H9 (cell line): ENCODE data around the gene SEMA5A. TPM values are rescaled to one million over a fixed set of nuclear protein-coding genes. Genes with fewer than 3 reads are reported as not detected.

Experiments
- DNase-seq: peaks from one replicate; pipeline ENCODE4 v3.0.0-alpha.2; 2017
- H2AFZ ChIP-seq: one replicate; pipeline ENCODE4 v1.6.1; 2013; ENCODE audit warnings: mild to moderate bottlenecking, low read length, control low read depth, moderate library complexity
- H2AK5ac ChIP-seq: 2 replicates; pipeline ENCODE4 v1.6.1; 2013; ENCODE audit warnings: low read length, control low read depth, mixed read lengths; ENCODE audit not compliant: insufficient read length
- H2BK120ac ChIP-seq: one replicate; pipeline ENCODE4 v1.6.1; 2013; ENCODE audit warnings: low read depth, mild to moderate bottlenecking, low read length, control low read depth, inconsistent platforms; ENCODE audit not compliant: poor library complexity, severe bottlenecking
- H2BK12ac ChIP-seq: 2 replicates; pipeline ENCODE4 v1.6.1; 2013; ENCODE audit warnings: low read length, control low read depth, mixed read lengths, low read depth; ENCODE audit not compliant: insufficient read length
- H2BK15ac ChIP-seq: 2 replicates; pipeline ENCODE4 v1.6.1; 2013; ENCODE audit warnings: low read depth, low read length, control low read depth
- H2BK20ac ChIP-seq: one replicate; pipeline ENCODE4 v1.6.1; 2013; ENCODE audit warnings: low read depth, mild to moderate bottlenecking, low read length, control low read depth, inconsistent platforms; ENCODE audit not compliant: poor library complexity, severe bottlenecking
- H2BK5ac ChIP-seq: 2 replicates; pipeline ENCODE4 v1.6.1; 2013; ENCODE audit warnings: low read length, control low read depth, mixed read lengths; ENCODE audit not compliant: insufficient read length
- H3K14ac ChIP-seq: 2 replicates; pipeline ENCODE4 v1.6.1; 2013; ENCODE audit warnings: low read length, control low read depth; ENCODE audit not compliant: insufficient read depth
- H3K18ac ChIP-seq: 2 replicates; pipeline ENCODE4 v1.6.1; 2013; ENCODE audit warnings: low read depth, mild to moderate bottlenecking, mixed read lengths, low read length, control low read depth; ENCODE audit not compliant: insufficient read length
- H3K23ac ChIP-seq: 2 replicates; pipeline ENCODE4 v1.6.1; 2013; ENCODE audit warnings: low read length, control low read depth, mixed read lengths, low read depth; ENCODE audit not compliant: insufficient read length
- H3K23me2 ChIP-seq: 2 replicates; pipeline ENCODE4 v1.6.1; 2013; ENCODE audit warnings: low read depth, mild to moderate bottlenecking, mixed read lengths, low read length, control low read depth; ENCODE audit not compliant: insufficient read length, poor library complexity, severe bottlenecking
- H3K27ac ChIP-seq: 2 replicates; pipeline ENCODE4 v1.5.1; 2013; ENCODE audit warnings: low read length, control low read depth, mixed read lengths, low read depth; ENCODE audit not compliant: insufficient read length
- H3K27me3 ChIP-seq: 2 replicates; pipeline ENCODE4 v1.6.1; 2013; ENCODE audit warnings: low read length, control low read depth, inconsistent platforms; ENCODE audit not compliant: insufficient read depth
- H3K4ac ChIP-seq: 2 replicates; pipeline ENCODE4 v1.6.1; 2013; ENCODE audit warnings: low read depth, mild to moderate bottlenecking, control low read depth, inconsistent platforms, low read length, moderate library complexity
- H3K4me1 ChIP-seq: 2 replicates; pipeline ENCODE4 v1.6.1; 2013; ENCODE audit warnings: low read length, control low read depth, inconsistent platforms; ENCODE audit not compliant: insufficient read depth
- H3K4me2 ChIP-seq: 2 replicates; pipeline ENCODE4 v1.6.1; 2013; ENCODE audit warnings: low read length, control low read depth, mixed read lengths; ENCODE audit not compliant: insufficient read length, insufficient read depth
- H3K56ac ChIP-seq: 2 replicates; pipeline ENCODE4 v1.6.1; 2013; ENCODE audit warnings: low read depth, mild to moderate bottlenecking, mixed read lengths, low read length, control low read depth; ENCODE audit not compliant: insufficient read length
- H3K79me1 ChIP-seq: 2 replicates; pipeline ENCODE4 v1.6.1; 2013; ENCODE audit warnings: low read depth, mild to moderate bottlenecking, moderate library complexity, low read length, control low read depth, inconsistent platforms; ENCODE audit not compliant: insufficient read depth, poor library complexity, severe bottlenecking
- H3K79me2 ChIP-seq: 2 replicates; pipeline ENCODE4 v1.6.1; 2013; ENCODE audit warnings: low read length, control low read depth, inconsistent platforms; ENCODE audit not compliant: insufficient read depth
- H3K9ac ChIP-seq: 2 replicates; pipeline ENCODE4 v1.6.1; 2013; ENCODE audit warnings: low read length, control low read depth, mixed read lengths; ENCODE audit not compliant: insufficient read length; ENCODE audit errors: extremely low read depth
- H3K9me3 ChIP-seq: one replicate; pipeline ENCODE4 v1.6.1; 2013; ENCODE audit warnings: low read depth, low read length, inconsistent platforms; ENCODE audit not compliant: control insufficient read depth
- H3T11ph ChIP-seq: one replicate; pipeline ENCODE4 v1.6.1; 2013; ENCODE audit warnings: mild to moderate bottlenecking, low read length, control low read depth, inconsistent platforms
- H4K20me1 ChIP-seq: one replicate; pipeline ENCODE4 v1.6.1; 2013; ENCODE audit not compliant: control insufficient read depth, insufficient read length, insufficient read depth
- H4K5ac ChIP-seq: 2 replicates; pipeline ENCODE4 v1.6.1; 2013; ENCODE audit warnings: low read depth, mild to moderate bottlenecking, mixed read lengths, low read length, control low read depth; ENCODE audit not compliant: insufficient read length
- H4K8ac ChIP-seq: replicated peaks from 2 replicates; pipeline ENCODE4 v1.6.1; 2013; ENCODE audit warnings: low read length, control low read depth, mixed read lengths, low read depth; ENCODE audit not compliant: insufficient read length
- H4K91ac ChIP-seq: 2 replicates; pipeline ENCODE4 v1.6.1; 2013; ENCODE audit warnings: low read depth, mild to moderate bottlenecking, moderate library complexity, mixed read lengths, low read length, control low read depth; ENCODE audit not compliant: insufficient read length
- H3K27ac Mint-ChIP-seq, 3 experiments: 2 replicates in 2 of 3; 3 replicates in 1 of 3; pipeline ENCODE4 v1.8.0; 2020 to 2021; ENCODE audit warnings: mixed read lengths in 3 of 3, mild to moderate bottlenecking in 1 of 3, moderate library complexity in 1 of 3
- H3K27me3 Mint-ChIP-seq: 2 replicates; pipeline ENCODE4 v1.8.0; 2021; ENCODE audit warnings: low read depth, mild to moderate bottlenecking, moderate library complexity, mixed read lengths
- H3K36me3 Mint-ChIP-seq, 3 experiments: 2 replicates in 2 of 3; 3 replicates in 1 of 3; pipeline ENCODE4 v1.8.0; 2020 to 2021; ENCODE audit warnings: low read depth in 3 of 3, mixed read lengths in 3 of 3; ENCODE audit not compliant: insufficient read depth in 1 of 3
- H3K4me1 Mint-ChIP-seq, 2 experiments: 2 replicates each; pipeline ENCODE4 v1.8.0; 2020; ENCODE audit warnings: mixed read lengths in 2 of 2
- H3K4me3 Mint-ChIP-seq, 2 experiments: 2 replicates in 1 of 2; 3 replicates in 1 of 2; pipeline ENCODE4 v1.8.0; 2020 to 2021; ENCODE audit warnings: mild to moderate bottlenecking in 2 of 2, mixed read lengths in 2 of 2, moderate library complexity in 1 of 2
- H3K9me3 Mint-ChIP-seq, 2 experiments: 2 replicates in 1 of 2; 3 replicates in 1 of 2; pipeline ENCODE4 v1.8.0; 2020; ENCODE audit warnings: mild to moderate bottlenecking in 2 of 2, mixed read lengths in 2 of 2, moderate library complexity in 1 of 2
- CTCF ChIP-seq: fragments of 200-600 bp; sonication (generic); conservative IDR thresholded peaks from 3 replicates; pipeline ENCODE4 v1.8.0; 2021; ENCODE audit warnings: antibody characterized with exemption, mild to moderate bottlenecking
- WGBS: extraction: QIAGEN DNeasy Blood & Tissue Kit; methylation state at CpG from one replicate; pipeline ENCODE4 v1.1.7; 2013; ENCODE audit warnings: missing lambda C conversion rate, low lambda C conversion rate, mixed read lengths; ENCODE audit not compliant: insufficient read length; ENCODE audit errors: extremely low coverage; 5-methylcytosine and 5-hydroxymethylcytosine counted together
- total RNA-seq: library from RNA; stranded (reverse); gene quantifications from 2 replicates; pipeline ENCODE4 v1.2.1, GENCODE V29; 2021

The SEMA5A gene
- total RNA-seq, 1 experiment from 2014 or later: 4.3 TPM

GRCh38 chr5:9320652-9321051, 225.2 kb downstream of the SEMA5A start:
- Histone ChIP-seq H3K9ac (no peak overlapping the region), H3K23ac (no peak overlapping the region), H4K91ac (no peak overlapping the region), H2AK5ac (no peak overlapping the region), H2BK5ac (no peak overlapping the region), H4K20me1 (no peaks in the 10 kb centered on the region), H3K56ac (no peak overlapping the region), H3K4me2 (no peak overlapping the region), H3K18ac (no peak overlapping the region), H4K8ac (no peak overlapping the region), H3K4ac (no peak overlapping the region), H2BK12ac (no peak overlapping the region), H4K5ac (no peak overlapping the region), H2BK20ac (no peak overlapping the region), H3T11ph (no peak overlapping the region), H3K79me2 (no peaks in the 10 kb centered on the region), H3K4me1 (no peaks in the 10 kb centered on the region), H3K79me1 (no peaks in the 10 kb centered on the region), H2BK15ac (no peak overlapping the region), H3K27ac (no peak overlapping the region), H2BK120ac (no peak overlapping the region), H3K27me3 (no peaks in the 10 kb centered on the region), H2AFZ (no peak overlapping the region), H3K23me2 (no peaks in the 10 kb centered on the region), H3K14ac (no peak overlapping the region), H3K9me3 (no peaks in the 10 kb centered on the region)
- H3K4me3 Mint-ChIP-seq: no peak overlapping the region
- peaks cover 4 to 6% of the 10 kb centered on the region in 2 experiments; a peak in 3 of 4 replicates for H3K4me1 Mint-ChIP-seq
- no peak for TF ChIP-seq CTCF
- H3K9me3 Mint-ChIP-seq: no peaks in the 10 kb centered on the region
- WGBS: no CpG with 5 or more reads among the region's 3 CpGs
- H3K36me3 Mint-ChIP-seq: no peaks in the 10 kb centered on the region
- DNase-seq: no peak
- H3K27me3 Mint-ChIP-seq: no peaks in the 10 kb centered on the region
- no peak overlapping the region for H3K27ac Mint-ChIP-seq
